Ramos (cell line): Measurements from ENCODE around the gene BRCA1.
"Not testable (repeated sequence)": the region's sequence is repeated elsewhere in the genome, so short reads cannot be mapped to it uniquely, and the experiment has no call there.

Experiments used
- in situ Hi-C: fragments of 300-500 bp; cut with MboI; formaldehyde crosslinking; loops from one replicate; pipeline ENCODE4 v1.14.3; 2022; ENCODE audit warnings: low sequenced_read_pairs; ENCODE audit not compliant: unreplicated experiment

BRCA1 gene

GRCh38 chr17:43070872-43071271 lies 54.3 kb downstream of the BRCA1 start:
- in situ Hi-C loops, result no loop called here

- in situ Hi-C loops, result no loop called here
Measured at GRCh38 chr17:43070257-43070656, 54.9 kb downstream of the BRCA1 start.

GRCh38 chr17:43069368-43069898 lies 55.7 kb downstream of the BRCA1 start:
- in situ Hi-C loops, result no loop called here

- in situ Hi-C loops, result no loop called here
Measured at GRCh38 chr17:43068570-43069367, 56.4 kb downstream of the BRCA1 start.

GRCh38 chr17:43062984-43063638 lies 62.1 kb downstream of the BRCA1 start:
- in situ Hi-C loops, result no loop called here

GRCh38 chr17:43056051-43056450 lies 69.1 kb downstream of the BRCA1 start:
- in situ Hi-C loops, result no loop called here

GRCh38 chr17:43053008-43053407 lies 72.2 kb downstream of the BRCA1 start:
- in situ Hi-C loops, result not testable (repeated sequence)

GRCh38 chr17:43051969-43052368 lies 73.2 kb downstream of the BRCA1 start:
- in situ Hi-C loops, result no loop called here

GRCh38 chr17:43044024-43044423 lies 81.1 kb downstream of the BRCA1 start:
- in situ Hi-C loops, result no loop called here

- in situ Hi-C loops, result no loop called here
Measured at GRCh38 chr17:43043307-43043706, 81.9 kb downstream of the BRCA1 start.

GRCh38 chr17:43042025-43042628 lies 83.0 kb downstream of the BRCA1 start:
- in situ Hi-C loops, result no loop called here

GRCh38 chr17:43040655-43041054 lies 84.5 kb downstream of the BRCA1 start:
- in situ Hi-C loops, result no loop called here

- in situ Hi-C loops, result no loop called here
Measured at GRCh38 chr17:43039646-43040045, 85.5 kb downstream of the BRCA1 start.

GRCh38 chr17:43034894-43035293 lies 90.3 kb downstream of the BRCA1 start:
- in situ Hi-C loops, result no loop called here

- in situ Hi-C loops, result no loop called here
Measured at GRCh38 chr17:43033948-43034881, 90.9 kb downstream of the BRCA1 start.

GRCh38 chr17:43031666-43032065 lies 93.5 kb downstream of the BRCA1 start:
- in situ Hi-C loops, result no loop called here

- in situ Hi-C loops, result no loop called here
Measured at GRCh38 chr17:43030137-43030767, 94.9 kb downstream of the BRCA1 start.

- in situ Hi-C loops, result no loop called here
Measured at GRCh38 chr17:43028221-43028861, 96.8 kb downstream of the BRCA1 start.
